HG02870 (cell line): ENCODE results near the gene ABHD10.
"Not testable (repeated sequence)": the region's sequence is repeated elsewhere in the genome, so short reads cannot be mapped to it uniquely, and the experiment has no call there.

Source experiments
- ATAC-seq: cut with Tn5 transposase; IDR thresholded peaks from one replicate; pipeline ENCODE4 v1.9.1; 2021; ENCODE audit warnings: mild to moderate bottlenecking, moderate library complexity; ENCODE audit not compliant: unreplicated experiment

ABHD10 gene

DNA sequence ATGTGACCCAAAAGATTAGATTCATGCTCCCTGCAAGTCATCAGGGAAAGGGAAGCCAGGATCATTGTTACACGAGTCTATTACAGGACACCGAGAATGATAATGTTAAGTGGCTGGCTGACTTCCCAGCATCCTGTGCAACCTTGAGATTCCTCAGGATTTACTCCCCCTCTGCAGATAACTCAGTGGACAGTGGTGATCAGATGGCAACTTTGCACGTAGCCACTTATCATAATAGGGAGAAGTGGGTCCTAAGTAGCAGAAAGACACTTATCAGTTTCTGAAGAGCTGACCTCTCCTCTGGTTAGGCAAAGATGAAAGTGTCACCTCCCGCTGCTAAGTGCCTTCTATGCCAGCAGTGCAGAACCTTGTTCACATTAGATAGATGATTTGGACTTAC, 49.0 kb downstream of the ABHD10 start:
- ATAC-seq, result no peak

DNA sequence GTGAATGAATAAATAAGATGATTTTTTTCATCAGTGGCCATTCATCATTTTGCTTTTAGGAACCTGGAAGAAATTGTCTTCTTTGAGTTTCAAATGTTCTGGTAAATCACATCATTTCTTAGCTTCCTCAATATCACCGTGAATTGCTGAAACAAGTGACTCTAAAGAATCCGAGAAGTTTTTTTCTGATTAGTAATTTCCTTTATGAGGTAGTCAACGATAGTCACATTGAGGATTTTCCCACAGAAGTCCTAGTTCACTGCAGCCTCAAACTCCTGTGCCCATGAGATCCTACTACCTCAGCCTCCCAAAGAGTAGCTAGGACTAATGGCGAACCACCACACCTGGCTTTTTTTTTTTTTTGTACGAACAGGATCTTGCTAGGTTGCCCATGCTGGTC, 52.1 kb downstream of the ABHD10 start:
- ATAC-seq, result no peak

- ATAC-seq, result no peak
Measured at GRCh38 chr3:112032098-112032731, 53.4 kb downstream of the ABHD10 start.

DNA sequence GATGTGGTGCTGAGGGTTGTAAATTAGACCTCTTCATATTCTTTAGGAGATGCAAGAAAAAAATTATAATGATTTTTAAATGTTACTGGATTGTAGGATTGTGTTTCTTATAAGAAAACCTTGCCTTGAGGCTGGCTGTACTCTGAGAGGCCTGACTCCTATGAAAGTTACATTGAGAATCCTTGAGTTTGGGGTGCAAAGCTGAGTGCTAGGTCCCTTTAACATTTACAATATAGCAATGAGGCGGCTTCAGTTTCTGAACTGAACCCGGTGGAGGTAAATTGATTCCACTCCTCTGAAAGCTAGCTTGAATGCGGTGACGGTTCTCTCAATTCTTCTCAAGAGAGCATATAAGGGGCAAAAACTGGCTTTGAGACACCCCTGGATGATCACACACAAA, 55.6 kb downstream of the ABHD10 start, which contains the start of gene TMPRSS7:
Gene TMPRSS7, plus strand, starts transcription at position 301 of the 400 bp plus-strand sequence. CDS start 110 bp downstream, outside the sequence.
- no peak for ATAC-seq

- no peak for ATAC-seq
Measured at GRCh38 chr3:112035241-112035640, 56.4 kb downstream of the ABHD10 start.

DNA sequence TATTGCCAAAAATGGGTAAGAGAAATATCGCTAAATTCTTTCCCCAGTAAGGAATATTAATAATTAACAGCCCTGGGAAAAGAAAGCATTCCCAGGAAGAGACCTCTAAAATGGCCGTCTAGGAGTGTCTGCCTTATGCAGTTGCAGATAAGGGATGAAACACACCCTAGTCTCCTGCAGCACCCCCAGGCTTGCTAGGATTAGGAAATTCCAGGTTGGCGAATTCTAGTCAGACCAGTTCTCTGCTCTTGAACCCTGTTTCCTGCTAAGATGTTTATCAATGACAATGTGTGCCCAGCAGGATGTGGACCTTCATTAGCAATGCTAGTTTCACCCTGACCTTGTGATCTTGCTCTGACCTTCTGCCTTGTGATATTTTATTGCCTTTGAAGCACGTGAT, 58.4 kb downstream of the ABHD10 start:
- ATAC-seq, result not testable (repeated sequence)

GRCh38 chr3:112038863-112039262, 60.0 kb downstream of the ABHD10 start:
- no peak for ATAC-seq

- ATAC-seq, result no peak
Measured at GRCh38 chr3:112041321-112041720, 62.5 kb downstream of the ABHD10 start.

DNA sequence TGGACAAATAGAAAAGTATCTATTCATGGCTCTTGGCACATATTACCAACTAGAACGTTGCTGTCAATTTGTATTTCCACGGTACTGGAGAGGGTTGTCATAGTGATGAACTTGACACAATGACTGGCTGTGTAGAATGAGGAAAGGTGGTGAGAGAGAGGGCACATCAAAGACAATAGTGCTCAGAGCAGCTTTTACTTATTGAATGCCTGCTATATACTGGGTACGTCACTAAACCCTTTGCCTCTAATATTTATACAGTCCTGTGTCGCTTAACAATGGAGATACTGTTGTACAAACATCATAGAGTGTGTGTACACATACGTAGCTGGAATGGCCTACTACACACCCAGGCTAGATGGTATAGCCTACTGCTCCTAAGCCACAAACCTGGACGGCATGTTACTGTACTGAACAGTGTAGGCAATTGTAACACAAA, 64.0 kb downstream of the ABHD10 start:
- no peak for ATAC-seq
